ENCODE results near the gene TFF1. TPM values are rescaled to one million over a fixed set of nuclear protein-coding genes. Genes with fewer than 3 reads are reported as not detected.
A peak's percentile ranks its signal among the peaks of the same experiment; 100 is the strongest.

TFF1 gene
- total RNA-seq, 1 donor from 2014 or later, result not detected

GRCh38 chr21:42338729-42339715 is 27.3 kb downstream of the TFF1 start:
- H3K27me3 ChIP-seq (ENCODE audit: control insufficient read depth, insufficient read depth, low read length), result peaks cover 3% of the 10 kb centered on the region
- no peak overlapping the region for H3K4me3 ChIP-seq (ENCODE audit: low read depth, low read length)
- TF ChIP-seq CTCF (IDR thresholded peaks at IDR 0.05; ENCODE audit: insufficient read depth, low read length, poor library complexity, severe bottlenecking), result no peak
- no peak for DNase-seq (ENCODE audit: low read depth)
- no peaks in the 10 kb centered on the region for H3K36me3 ChIP-seq (ENCODE audit: control insufficient read depth, insufficient read depth, low read length)

DNA sequence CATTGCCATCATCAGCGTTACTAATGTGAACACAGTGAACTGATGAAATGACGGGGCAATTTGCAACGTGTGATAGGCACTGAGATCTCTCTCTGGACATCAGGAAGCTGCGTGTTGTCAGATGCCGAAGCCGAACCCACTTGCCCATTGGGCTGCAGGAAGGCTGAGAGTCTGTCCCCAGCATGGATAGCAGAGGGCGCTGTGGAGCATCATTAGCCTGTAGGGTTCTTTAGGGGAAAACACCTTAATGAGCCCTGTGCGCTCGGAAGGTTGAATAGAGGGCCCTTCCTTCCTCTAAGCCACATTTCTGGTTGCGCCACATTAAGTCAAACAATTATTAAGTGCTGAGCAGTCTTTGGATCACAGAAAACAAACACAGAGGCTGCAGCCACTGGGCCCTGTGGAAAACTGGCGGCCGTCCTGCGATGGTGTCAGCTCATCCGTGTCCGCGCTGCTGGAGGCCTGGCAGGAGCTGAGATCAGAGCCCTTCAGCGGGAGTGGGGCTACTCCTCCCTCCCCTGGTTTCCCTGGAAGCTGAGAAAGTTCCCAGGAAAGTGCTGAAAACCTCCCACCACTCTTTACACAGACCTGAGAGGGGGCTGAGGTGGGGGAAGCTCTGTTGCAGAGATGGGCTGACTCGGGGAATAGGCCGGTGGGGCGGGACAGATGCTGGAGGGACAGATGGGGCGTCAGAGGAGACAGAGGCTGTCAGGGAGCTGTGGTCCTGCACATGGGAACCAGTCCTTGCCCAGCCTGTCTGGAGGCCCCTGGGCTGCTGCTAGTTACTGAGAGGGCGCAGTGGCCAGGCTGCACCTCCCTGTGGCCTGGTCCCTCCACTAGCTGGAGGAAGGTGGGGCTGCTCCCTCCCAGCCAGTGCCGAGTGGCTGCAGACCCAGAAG is 28.3 kb downstream of the TFF1 start:
- peak; percentile 69 for DNase-seq (ENCODE audit: low read depth)
- no peaks in the 10 kb centered on the region for H3K36me3 ChIP-seq (ENCODE audit: control insufficient read depth, insufficient read depth, low read length)
- no peak overlapping the region for H3K4me3 ChIP-seq (ENCODE audit: low read depth, low read length)
- TF ChIP-seq CTCF (IDR thresholded peaks at IDR 0.05; ENCODE audit: insufficient read depth, low read length, poor library complexity, severe bottlenecking), result peak; percentile 81
- peaks cover 3% of the 10 kb centered on the region for H3K27me3 ChIP-seq (ENCODE audit: control insufficient read depth, insufficient read depth, low read length)

GRCh38 chr21:42337276-42337675 is 29.1 kb downstream of the TFF1 start:
- H3K36me3 ChIP-seq (ENCODE audit: control insufficient read depth, insufficient read depth, low read length), result no peaks in the 10 kb centered on the region
- no peak for TF ChIP-seq CTCF (IDR thresholded peaks at IDR 0.05; ENCODE audit: insufficient read depth, low read length, poor library complexity, severe bottlenecking)
- H3K27me3 ChIP-seq (ENCODE audit: control insufficient read depth, insufficient read depth, low read length), result peaks cover 6% of the 10 kb centered on the region
- no peak overlapping the region for H3K4me3 ChIP-seq (ENCODE audit: low read depth, low read length)
- no peak for DNase-seq (ENCODE audit: low read depth)

GRCh38 chr21:42336054-42336453 is 30.3 kb downstream of the TFF1 start:
- H3K36me3 ChIP-seq (ENCODE audit: control insufficient read depth, insufficient read depth, low read length), result no peaks in the 10 kb centered on the region
- peaks cover 7% of the 10 kb centered on the region for H3K27me3 ChIP-seq (ENCODE audit: control insufficient read depth, insufficient read depth, low read length)
- no peak overlapping the region for H3K4me3 ChIP-seq (ENCODE audit: low read depth, low read length)
- no peak for TF ChIP-seq CTCF (IDR thresholded peaks at IDR 0.05; ENCODE audit: insufficient read depth, low read length, poor library complexity, severe bottlenecking)
- no peak for DNase-seq (ENCODE audit: low read depth)

- no peak for DNase-seq (ENCODE audit: low read depth)
- TF ChIP-seq CTCF (IDR thresholded peaks at IDR 0.05; ENCODE audit: insufficient read depth, low read length, poor library complexity, severe bottlenecking), result no peak
- Histone ChIP-seq H3K36me3 (ENCODE audit: control insufficient read depth, insufficient read depth, low read length) (no peaks in the 10 kb centered on the region), H3K27me3 (ENCODE audit: control insufficient read depth, insufficient read depth, low read length) (peaks cover 7% of the 10 kb centered on the region), H3K4me3 (ENCODE audit: low read depth, low read length) (no peak overlapping the region)
Observed at GRCh38 chr21:42332557-42333317, 33.6 kb downstream of the TFF1 start.

Measured in kidney epithelial cell (primary cell).